ENCODE measurements around the gene DUOXA2.
"Not testable (repeated sequence)": the region's sequence is repeated elsewhere in the genome, so short reads cannot be mapped to it uniquely, and the experiment has no call there.

Gene DUOXA2

DNA sequence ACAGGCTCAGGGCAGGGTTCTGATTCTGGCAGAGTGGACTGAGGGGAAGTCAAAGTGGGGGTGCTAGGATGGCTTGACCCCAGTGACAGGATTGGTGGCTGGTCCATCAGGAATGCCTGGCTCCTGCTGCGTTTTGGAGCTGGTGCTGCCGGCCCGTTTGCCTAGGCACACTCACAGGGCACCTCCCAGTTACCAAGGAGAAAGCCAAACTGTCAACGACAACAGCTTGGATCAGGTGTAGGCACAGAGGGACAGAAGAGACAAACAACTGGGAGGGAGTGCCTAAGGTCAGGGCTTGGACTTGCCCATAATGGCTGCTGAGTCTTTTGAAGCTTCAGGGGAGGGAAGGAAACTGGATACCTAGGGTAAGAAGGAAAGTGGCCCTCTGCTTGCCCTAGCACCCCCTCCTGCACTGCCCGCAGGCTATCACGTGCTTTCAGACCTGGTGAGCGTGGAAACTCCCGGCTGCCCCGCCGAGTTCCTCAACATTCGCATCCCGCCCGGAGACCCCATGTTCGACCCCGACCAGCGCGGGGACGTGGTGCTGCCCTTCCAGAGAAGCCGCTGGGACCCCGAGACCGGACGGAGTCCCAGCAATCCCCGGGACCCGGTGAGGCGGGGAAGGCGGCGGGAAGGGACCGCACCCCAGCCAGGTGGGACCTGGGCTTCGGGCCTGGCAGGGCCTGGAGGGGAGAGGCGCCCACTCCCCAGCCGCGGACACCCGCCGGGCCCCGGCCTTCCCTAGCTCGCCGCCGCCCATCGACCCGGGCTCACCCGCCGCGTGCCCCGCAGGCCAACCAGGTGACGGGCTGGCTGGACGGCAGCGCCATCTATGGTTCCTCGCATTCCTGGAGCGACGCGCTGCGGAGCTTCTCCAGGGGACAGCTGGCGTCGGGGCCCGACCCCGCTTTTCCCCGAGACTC is 20.8 kb downstream of the DUOXA2 start:
- peaks cover 25% of the 10 kb centered on the region for H3K4me1 Mint-ChIP-seq
- peak; percentile 63 for ATAC-seq
- H3K9me3 Mint-ChIP-seq, result no peaks in the 10 kb centered on the region
- peaks cover 66% of the 10 kb centered on the region for H3K27me3 Mint-ChIP-seq
- peak overlapping the region; percentile 39 for H3K27ac Mint-ChIP-seq
- no peaks in the 10 kb centered on the region for H3K36me3 Mint-ChIP-seq
- peak overlapping the region; percentile 62 for H3K4me3 Mint-ChIP-seq

DNA sequence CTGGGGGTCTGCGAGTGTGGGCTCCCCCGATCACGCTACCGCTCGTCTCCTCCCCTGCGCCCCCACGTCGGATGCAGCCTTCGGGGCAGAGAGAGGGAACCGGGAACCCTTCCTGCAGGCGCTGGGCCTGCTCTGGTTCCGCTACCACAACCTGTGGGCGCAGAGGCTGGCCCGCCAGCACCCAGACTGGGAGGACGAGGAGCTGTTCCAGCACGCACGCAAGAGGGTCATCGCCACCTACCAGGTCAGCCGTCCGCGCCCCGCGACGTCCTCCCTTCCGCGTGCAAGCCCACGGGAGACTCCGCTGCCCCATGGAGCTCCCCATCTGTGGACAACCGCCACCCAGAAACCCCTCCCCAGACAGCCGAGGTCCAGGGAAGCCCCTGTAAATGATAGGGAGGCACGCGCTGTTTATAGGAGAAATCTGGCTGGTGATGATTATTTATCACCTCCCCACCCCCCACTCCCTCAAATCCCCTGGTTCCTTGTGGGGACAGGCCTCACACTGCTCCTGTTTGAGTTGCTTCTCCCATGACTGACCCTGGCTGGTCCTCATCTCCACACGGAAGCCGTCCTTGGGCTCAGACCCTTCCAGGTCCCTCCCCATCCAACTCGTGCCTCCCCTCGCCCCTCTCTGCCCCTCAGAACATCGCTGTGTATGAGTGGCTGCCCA is 21.7 kb downstream of the DUOXA2 start:
- not testable (repeated sequence) for H3K9me3 Mint-ChIP-seq, H3K36me3 Mint-ChIP-seq, H3K27ac Mint-ChIP-seq, ATAC-seq
- peaks cover 18% of the 10 kb centered on the region for H3K4me1 Mint-ChIP-seq
- peak overlapping the region; percentile 56 for H3K4me3 Mint-ChIP-seq
- H3K27me3 Mint-ChIP-seq, result peaks cover 57% of the 10 kb centered on the region

DNA sequence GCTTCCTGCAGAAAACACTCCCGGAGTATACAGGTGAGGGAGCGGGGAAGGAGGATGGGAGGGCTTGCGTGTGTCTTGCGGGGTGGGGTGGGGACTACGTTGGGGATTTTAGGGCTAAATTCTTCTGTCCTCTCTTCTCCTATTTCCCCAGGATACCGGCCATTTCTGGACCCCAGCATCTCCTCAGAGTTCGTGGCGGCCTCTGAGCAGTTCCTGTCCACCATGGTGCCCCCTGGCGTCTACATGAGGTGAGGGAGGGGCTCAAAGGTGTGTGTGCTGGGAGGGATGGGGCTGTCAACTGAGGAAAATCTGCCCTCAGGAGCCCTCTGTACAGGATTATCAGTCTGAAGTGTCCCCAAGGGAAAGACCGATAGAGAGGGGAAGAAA is 22.2 kb downstream of the DUOXA2 start:
- H3K27me3 Mint-ChIP-seq, result peaks cover 52% of the 10 kb centered on the region
- H3K9me3 Mint-ChIP-seq, result no peaks in the 10 kb centered on the region
- no peak overlapping the region for H3K27ac Mint-ChIP-seq
- peak overlapping the region; percentile 56 for H3K4me3 Mint-ChIP-seq
- no peaks in the 10 kb centered on the region for H3K36me3 Mint-ChIP-seq
- no peak for ATAC-seq
- H3K4me1 Mint-ChIP-seq, result peaks cover 18% of the 10 kb centered on the region

DNA sequence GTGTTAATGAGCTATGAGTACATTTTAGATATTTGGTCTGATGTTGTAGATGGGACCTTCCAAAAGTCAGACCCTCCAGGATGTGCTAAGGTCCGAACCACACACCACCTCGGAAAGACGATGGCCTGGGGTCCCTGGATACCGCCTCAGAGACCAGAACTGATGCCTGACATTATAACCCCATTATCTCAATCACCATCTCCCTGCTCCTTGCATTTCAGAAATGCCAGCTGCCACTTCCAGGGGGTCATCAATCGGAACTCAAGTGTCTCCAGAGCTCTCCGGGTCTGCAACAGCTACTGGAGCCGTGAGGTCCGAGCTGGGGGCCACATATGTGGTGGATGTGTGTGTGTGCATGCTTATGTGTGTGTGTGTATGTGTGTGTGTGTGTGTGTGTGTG is 23.6 kb downstream of the DUOXA2 start:
- Mint-ChIP-seq H3K4me1 (peaks cover 18% of the 10 kb centered on the region), H3K27ac (no peak overlapping the region), H3K4me3 (no peak overlapping the region), H3K36me3 (no peaks in the 10 kb centered on the region), H3K27me3 (peaks cover 42% of the 10 kb centered on the region), H3K9me3 (no peaks in the 10 kb centered on the region)
- ATAC-seq, result no peak

DNA sequence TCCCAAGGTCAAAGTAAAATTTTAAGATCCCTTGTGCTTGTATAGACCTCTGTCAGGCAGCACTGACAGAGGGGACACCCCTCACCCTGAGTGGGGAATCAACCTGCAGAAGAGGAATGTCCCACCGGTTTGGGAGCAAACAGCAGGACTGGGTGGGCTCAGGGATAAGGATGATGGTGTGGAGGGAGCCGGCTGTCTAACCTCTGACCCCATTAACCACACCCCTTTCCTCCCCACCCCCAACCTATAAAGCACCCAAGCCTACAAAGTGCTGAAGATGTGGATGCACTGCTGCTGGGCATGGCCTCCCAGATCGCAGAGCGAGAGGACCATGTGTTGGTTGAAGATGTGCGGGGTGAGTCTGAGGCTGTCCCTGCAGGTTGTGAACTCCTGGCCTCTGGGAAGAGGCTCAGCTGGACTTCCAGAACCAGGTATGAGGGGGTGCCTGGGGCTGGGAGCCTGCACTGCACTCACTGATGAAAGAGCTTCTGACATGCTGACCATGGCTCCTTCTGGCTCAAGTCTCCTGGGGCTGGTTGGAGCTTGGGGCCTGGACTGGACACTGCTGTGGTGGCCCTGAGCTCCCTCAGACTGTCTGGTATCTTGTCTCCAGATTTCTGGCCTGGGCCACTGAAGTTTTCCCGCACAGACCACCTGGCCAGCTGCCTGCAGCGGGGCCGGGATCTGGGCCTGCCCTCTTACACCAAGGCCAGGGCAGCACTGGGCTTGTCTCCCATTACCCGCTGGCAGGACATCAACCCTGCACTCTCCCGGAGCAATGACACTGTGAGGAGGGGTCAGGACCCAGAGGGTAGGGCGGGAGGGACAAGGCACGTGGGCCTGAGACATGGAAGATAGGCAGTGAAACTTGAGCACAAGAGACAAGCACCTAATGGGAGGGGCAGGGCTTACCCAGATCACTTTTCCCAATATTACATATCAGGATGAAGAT is 25.0 kb downstream of the DUOXA2 start:
- no peaks in the 10 kb centered on the region for H3K9me3 Mint-ChIP-seq
- no peaks in the 10 kb centered on the region for H3K36me3 Mint-ChIP-seq
- H3K4me1 Mint-ChIP-seq, result peaks cover 17% of the 10 kb centered on the region
- no peak overlapping the region for H3K4me3 Mint-ChIP-seq
- peaks cover 30% of the 10 kb centered on the region for H3K27me3 Mint-ChIP-seq
- ATAC-seq, result no peak
- H3K27ac Mint-ChIP-seq, result no peak overlapping the region

DNA sequence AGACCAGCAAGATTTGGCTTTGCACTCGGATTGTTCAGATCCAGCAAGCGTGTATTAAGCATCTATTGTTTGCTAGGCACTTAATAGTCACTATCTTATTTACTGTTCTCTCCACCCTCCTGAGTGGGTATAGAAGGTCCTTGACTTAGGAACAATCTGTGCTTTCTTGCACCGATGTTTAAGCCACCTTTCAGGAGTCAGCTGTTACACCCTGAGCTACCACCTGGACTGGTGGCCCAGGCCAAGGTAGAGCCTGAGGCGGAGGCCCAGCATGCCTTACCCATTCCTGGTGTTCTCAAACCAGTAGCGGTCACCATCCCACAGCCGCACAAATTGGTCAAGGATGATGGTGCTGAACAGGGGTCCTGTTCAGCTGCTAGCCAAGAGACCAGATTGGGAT is 25.6 kb downstream of the DUOXA2 start:
- H3K27ac Mint-ChIP-seq, result no peak overlapping the region
- H3K9me3 Mint-ChIP-seq, result no peaks in the 10 kb centered on the region
- H3K36me3 Mint-ChIP-seq, result no peaks in the 10 kb centered on the region
- H3K4me3 Mint-ChIP-seq, result no peak overlapping the region
- ATAC-seq, result no peak
- peaks cover 23% of the 10 kb centered on the region for H3K27me3 Mint-ChIP-seq
- H3K4me1 Mint-ChIP-seq, result peaks cover 10% of the 10 kb centered on the region

DNA sequence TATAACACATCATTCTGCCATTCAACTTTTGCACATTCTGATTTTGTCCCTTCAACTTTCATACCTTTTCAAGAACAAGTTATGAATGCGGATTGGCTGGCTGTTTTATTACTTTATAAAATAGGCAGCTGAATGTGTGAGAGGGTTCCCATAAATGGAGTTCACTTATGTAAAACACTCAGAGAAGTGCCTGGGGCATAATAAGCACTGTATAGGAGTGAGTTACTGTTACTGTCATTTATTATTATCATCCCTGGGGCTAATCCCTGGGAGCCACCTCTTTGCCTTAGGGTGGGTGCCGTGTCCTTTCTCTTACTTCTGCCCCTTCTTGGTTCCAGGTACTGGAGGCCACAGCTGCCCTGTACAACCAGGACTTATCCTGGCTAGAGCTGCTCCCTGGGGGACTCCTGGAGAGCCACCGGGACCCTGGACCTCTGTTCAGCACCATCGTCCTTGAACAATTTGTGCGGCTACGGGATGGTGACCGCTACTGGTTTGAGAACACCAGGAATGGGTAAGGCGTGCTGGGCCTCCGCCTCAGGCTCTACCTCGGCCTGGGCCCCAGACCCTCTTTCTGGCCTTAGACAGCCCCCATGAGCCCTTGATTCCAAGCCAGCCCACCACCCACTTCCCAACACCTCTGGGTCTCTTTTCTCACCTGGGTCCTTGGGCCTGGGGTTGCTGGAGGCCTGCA is 26.6 kb downstream of the DUOXA2 start:
- no peak for ATAC-seq
- Mint-ChIP-seq H3K4me1 (peaks cover 8% of the 10 kb centered on the region), H3K36me3 (no peaks in the 10 kb centered on the region), H3K27me3 (peaks cover 20% of the 10 kb centered on the region), H3K9me3 (no peaks in the 10 kb centered on the region), H3K27ac (no peak overlapping the region), H3K4me3 (no peak overlapping the region)

DNA sequence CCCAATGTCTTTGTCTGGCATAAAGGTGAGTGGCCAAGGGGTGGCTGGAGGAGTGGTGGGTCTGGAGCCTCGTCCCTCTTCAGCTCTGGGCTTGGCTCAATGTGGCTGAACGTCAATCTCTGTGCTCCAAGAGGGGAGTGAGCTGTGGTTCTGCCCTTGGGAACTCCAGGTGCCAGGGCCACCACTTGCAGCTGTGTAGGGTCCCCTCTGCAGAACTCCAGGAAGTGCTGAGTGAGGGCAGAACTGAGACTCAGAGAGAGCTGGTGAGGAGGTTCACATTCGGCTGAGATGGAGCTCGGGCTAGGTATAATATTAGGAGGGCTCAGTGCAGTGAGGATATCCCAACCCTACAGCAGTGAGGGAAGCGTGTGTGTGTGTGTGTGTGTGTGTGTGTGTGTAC is 27.3 kb downstream of the DUOXA2 start:
- ATAC-seq, result no peak
- Mint-ChIP-seq H3K4me1 (peaks cover 3% of the 10 kb centered on the region), H3K27ac (no peak overlapping the region), H3K36me3 (no peaks in the 10 kb centered on the region), H3K4me3 (no peak overlapping the region), H3K27me3 (peaks cover 13% of the 10 kb centered on the region), H3K9me3 (no peaks in the 10 kb centered on the region)

DNA sequence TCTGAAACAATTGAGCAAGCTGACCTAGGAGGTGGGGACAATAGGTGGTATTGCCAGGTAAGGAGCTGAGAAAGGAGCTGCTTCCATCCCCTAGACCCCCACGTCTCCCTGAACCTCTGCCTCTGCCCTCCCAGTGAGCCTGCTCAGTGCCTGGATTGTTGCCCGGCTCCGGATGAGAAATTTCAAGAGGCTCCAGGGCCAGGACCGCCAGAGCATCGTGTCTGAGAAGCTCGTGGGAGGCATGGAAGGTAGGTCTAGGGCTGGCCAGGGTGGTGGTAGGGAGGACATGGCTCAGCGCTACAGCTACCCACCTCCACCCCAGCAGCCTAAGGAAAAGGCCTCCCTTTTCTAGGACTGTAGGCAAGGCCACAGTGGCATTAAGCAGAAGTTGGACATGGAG is 28.9 kb downstream of the DUOXA2 start:
- H3K27me3 Mint-ChIP-seq, result peaks cover 4% of the 10 kb centered on the region
- H3K4me1 Mint-ChIP-seq, result no peaks in the 10 kb centered on the region
- no peak overlapping the region for H3K27ac Mint-ChIP-seq
- no peaks in the 10 kb centered on the region for H3K9me3 Mint-ChIP-seq
- H3K4me3 Mint-ChIP-seq, result no peak overlapping the region
- no peaks in the 10 kb centered on the region for H3K36me3 Mint-ChIP-seq
- ATAC-seq, result no peak

DNA sequence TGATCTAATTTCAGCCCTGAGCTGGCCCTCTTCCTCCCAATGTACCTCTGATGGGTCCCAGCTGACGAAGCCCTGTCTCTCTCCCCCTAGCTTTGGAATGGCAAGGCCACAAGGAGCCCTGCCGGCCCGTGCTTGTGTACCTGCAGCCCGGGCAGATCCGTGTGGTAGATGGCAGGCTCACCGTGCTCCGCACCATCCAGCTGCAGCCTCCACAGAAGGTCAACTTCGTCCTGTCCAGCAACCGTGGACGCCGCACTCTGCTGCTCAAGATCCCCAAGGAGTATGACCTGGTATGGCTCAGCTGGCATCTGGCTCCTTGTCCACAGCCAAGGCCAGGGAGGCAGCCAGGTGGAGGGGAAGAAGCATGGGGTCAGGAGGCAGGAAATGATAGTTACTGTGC is 29.8 kb downstream of the DUOXA2 start:
- no peaks in the 10 kb centered on the region for H3K9me3 Mint-ChIP-seq
- ATAC-seq, result no peak
- H3K4me1 Mint-ChIP-seq, result no peaks in the 10 kb centered on the region
- no peaks in the 10 kb centered on the region for H3K27me3 Mint-ChIP-seq
- H3K27ac Mint-ChIP-seq, result no peak overlapping the region
- no peaks in the 10 kb centered on the region for H3K36me3 Mint-ChIP-seq
- H3K4me3 Mint-ChIP-seq, result no peak overlapping the region

DNA sequence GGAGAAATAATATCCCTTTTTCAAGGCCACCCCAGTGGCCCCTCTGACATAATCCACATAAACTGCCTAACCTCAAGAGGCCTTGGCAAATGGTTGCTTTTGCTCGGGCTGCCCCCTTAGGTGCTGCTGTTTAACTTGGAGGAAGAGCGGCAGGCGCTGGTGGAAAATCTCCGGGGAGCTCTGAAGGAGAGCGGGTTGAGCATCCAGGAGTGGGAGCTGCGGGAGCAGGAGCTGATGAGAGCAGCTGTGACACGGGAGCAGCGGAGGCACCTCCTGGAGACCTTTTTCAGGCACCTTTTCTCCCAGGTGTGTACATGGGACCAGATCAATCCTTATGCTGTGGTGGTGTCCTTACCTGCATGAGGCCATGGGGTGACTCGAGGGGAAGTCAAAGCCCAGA is 30.6 kb downstream of the DUOXA2 start:
- H3K4me1 Mint-ChIP-seq, result no peaks in the 10 kb centered on the region
- no peak overlapping the region for H3K4me3 Mint-ChIP-seq
- H3K9me3 Mint-ChIP-seq, result no peaks in the 10 kb centered on the region
- H3K27ac Mint-ChIP-seq, result no peak overlapping the region
- H3K27me3 Mint-ChIP-seq, result no peaks in the 10 kb centered on the region
- no peak for ATAC-seq
- H3K36me3 Mint-ChIP-seq, result no peaks in the 10 kb centered on the region

DNA sequence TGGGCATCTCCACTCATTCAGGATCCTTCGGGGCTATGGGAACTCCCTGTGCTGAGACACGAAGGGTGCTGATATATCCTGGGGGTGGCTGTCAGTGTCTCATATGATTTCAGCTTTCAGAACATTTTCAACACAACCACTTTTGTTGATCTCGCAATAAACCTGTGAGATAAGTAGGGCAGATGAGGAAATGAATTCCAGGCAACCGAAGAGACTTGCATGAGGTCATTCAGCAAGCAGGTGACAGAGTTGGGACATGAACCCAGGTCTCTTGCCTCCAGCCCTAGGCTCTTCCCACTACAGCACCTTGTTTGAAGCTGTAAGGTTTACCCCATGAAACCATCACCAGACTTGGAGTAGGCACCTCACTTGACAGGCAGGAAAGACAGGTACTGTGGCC is 32.3 kb downstream of the DUOXA2 start:
- no peak for ATAC-seq
- H3K4me3 Mint-ChIP-seq, result no peak overlapping the region
- no peaks in the 10 kb centered on the region for H3K27me3 Mint-ChIP-seq
- H3K9me3 Mint-ChIP-seq, result no peaks in the 10 kb centered on the region
- no peaks in the 10 kb centered on the region for H3K36me3 Mint-ChIP-seq
- H3K4me1 Mint-ChIP-seq, result no peaks in the 10 kb centered on the region
- H3K27ac Mint-ChIP-seq, result peak overlapping the region; percentile 24

DNA sequence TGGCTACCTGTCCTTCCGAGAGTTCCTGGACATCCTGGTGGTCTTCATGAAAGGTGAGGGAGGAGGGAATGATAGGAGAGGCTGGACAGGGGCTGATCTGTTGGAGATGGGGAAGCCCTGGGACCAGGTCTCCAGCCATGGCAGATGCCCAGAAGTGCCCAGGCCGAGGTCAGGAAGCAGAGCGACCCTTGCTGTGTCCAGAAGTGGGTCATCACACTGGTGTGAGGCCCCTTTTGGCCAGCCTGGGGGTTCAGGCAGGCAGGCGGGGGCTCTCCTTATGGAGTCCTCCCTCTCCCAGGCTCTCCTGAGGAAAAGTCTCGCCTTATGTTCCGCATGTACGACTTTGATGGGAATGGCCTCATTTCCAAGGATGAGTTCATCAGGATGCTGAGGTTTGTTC is 33.5 kb downstream of the DUOXA2 start:
- H3K4me3 Mint-ChIP-seq, result no peak overlapping the region
- H3K36me3 Mint-ChIP-seq, result peaks cover 8% of the 10 kb centered on the region
- ATAC-seq, result no peak
- no peaks in the 10 kb centered on the region for H3K4me1 Mint-ChIP-seq
- H3K27ac Mint-ChIP-seq, result no peak overlapping the region
- no peaks in the 10 kb centered on the region for H3K9me3 Mint-ChIP-seq
- H3K27me3 Mint-ChIP-seq, result no peaks in the 10 kb centered on the region

DNA sequence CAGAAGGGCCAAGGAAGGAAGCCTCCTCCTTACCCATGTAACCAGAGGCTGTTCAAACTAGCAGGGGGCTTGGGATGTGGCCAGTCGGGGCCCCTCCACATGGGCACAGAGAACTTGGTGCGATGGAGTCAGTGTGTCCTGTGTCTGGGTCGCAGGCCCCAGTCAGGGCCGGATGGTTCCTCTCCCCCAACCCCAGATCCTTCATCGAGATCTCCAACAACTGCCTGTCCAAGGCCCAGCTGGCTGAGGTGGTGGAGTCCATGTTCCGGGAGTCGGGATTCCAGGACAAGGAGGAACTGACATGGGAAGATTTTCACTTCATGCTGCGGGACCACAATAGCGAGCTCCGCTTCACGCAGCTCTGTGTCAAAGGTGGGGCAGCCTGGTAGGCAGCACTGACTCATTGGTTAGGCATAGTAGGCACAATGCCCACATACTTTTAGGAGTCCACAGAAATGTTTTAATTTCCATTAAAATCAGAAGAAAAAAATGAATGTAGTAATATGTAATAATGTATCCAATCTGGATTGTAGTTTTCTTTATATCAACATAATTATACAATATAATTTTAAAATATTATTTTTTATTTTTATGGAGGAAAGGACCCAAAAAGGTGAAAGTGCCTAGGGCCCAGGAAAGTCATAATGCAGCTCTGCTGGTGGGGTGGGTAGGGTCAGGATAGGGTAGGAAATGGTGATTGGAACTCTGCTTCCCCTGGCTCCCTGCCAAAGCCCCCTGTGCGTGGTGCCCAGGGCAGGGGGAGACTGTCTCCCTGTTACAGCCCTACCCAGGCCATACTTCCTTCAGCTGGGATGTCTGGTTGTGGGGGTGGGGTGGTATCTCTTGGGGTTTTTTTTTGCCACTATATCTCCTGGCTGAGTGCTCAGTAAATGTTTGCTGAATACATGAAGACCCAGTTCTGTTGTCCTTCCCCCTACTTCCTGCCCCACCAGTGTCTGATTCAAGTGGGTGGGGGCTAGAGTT is 34.2 kb downstream of the DUOXA2 start:
- H3K9me3 Mint-ChIP-seq, result no peaks in the 10 kb centered on the region
- H3K36me3 Mint-ChIP-seq, result peaks cover 9% of the 10 kb centered on the region
- H3K27me3 Mint-ChIP-seq, result no peaks in the 10 kb centered on the region
- no peaks in the 10 kb centered on the region for H3K4me1 Mint-ChIP-seq
- no peak for ATAC-seq
- no peak overlapping the region for H3K4me3 Mint-ChIP-seq
- H3K27ac Mint-ChIP-seq, result no peak overlapping the region
